Kidney (tissue), 14 donors: ENCODE measurements around the gene ZFPL1. TPM values are rescaled to one million over a fixed set of nuclear protein-coding genes. Genes with fewer than 3 reads are reported as not detected.

Experiments used
- DNase-seq, 5 donors: peaks; one replicate each; pipeline ENCODE4 v3.0.0-alpha.2; 2013 to 2020
- FAIRE-seq: peaks from 2 replicates; lab custom pipeline; 2012; peaks lifted over from hg19 to GRCh38; lab: Jason Lieb, UNC
- H3K27ac ChIP-seq, 2 donors: one replicate each; pipeline ENCODE4 v1.7.0; 2013; ENCODE audit warnings: low read depth in 2 of 2, low read length in 2 of 2, inconsistent platforms in 1 of 2
- H3K27me3 ChIP-seq: one replicate; pipeline ENCODE4 v1.7.1; 2013; ENCODE audit warnings: low read length, inconsistent platforms; ENCODE audit not compliant: control insufficient read depth, insufficient read depth
- H3K36me3 ChIP-seq, 3 donors: one replicate each; pipeline versions ENCODE4 v1.7.0 to v1.7.1; 2013; ENCODE audit warnings: low read length in 3 of 3, control low read depth in 1 of 3, inconsistent platforms in 1 of 3; ENCODE audit not compliant: insufficient read depth in 3 of 3, control insufficient read depth in 2 of 3
- H3K4me1 ChIP-seq, 3 donors: one replicate each; pipeline versions ENCODE4 v1.7.0 to v1.7.1; 2013; ENCODE audit warnings: low read length in 3 of 3, inconsistent platforms in 1 of 3, low read depth in 1 of 3; ENCODE audit not compliant: control insufficient read depth in 2 of 3, insufficient read depth in 2 of 3
- H3K4me3 ChIP-seq, 3 donors: one replicate each; pipeline versions ENCODE4 v1.7.0 to v1.8.1; 2013; ENCODE audit warnings: low read length in 3 of 3, control low read depth in 1 of 3, inconsistent platforms in 1 of 3
- H3K9ac ChIP-seq, 3 donors: one replicate each; pipeline versions ENCODE4 v1.7.0 to v1.7.1; 2013; ENCODE audit warnings: low read length in 3 of 3, control low read depth in 1 of 3, inconsistent platforms in 1 of 3
- H3K9me3 ChIP-seq, 3 donors: one replicate each; pipeline versions ENCODE4 v1.7.0 to v1.7.1; 2013; ENCODE audit warnings: low read length in 3 of 3, control low read depth in 1 of 3, inconsistent platforms in 1 of 3; ENCODE audit not compliant: control insufficient read depth in 2 of 3, insufficient read depth in 1 of 3
- intact Hi-C: fragments of 100-400 bp; cut with DNase I; formaldehyde crosslinking; loops from one replicate; pipeline ENCODE4 v1.11.1; 2022
- polyA plus RNA-seq: library from polyadenylated mRNA; stranded (reverse); fragments of 350-450 nt; fragmentation: Illumina TruSeq; extraction: RNeasy Lipid Tissue Mini Kit (QIAGEN cat#74804); gene quantifications from one replicate; pipeline ENCODE4 v1.2.3, GENCODE V29; 2014; ENCODE audit warnings: low read depth, low replicate concordance; ENCODE audit not compliant: insufficient read depth
- total RNA-seq: library from RNA; stranded (reverse); fragmentation: NEBNext Ultra II Directional; extraction: Animal tissue kit (Norgen Biotek cat#: 25700); gene quantifications from one replicate; pipeline ENCODE4 v1.2.1, GENCODE V29; 2021
- TF ChIP-seq, protein P1 (sequence below): IDR thresholded peaks from 3 replicates; pipeline ENCODE4 v1.5.1; 2012; ENCODE audit warnings: mild to moderate bottlenecking, moderate library complexity, borderline replicate concordance; ENCODE audit not compliant: insufficient read depth; ENCODE audit errors: extremely low read depth
- donor health status: control.
- donor health status: control.
- donor health status: control.
- donor health status: control.
- donor health status: control.
- donor health status: DM: yes; HTN: yes; CAD: no.
- donor health status: Normal renal cell carcinoma (clear cell type).

Gene ZFPL1
- total and polyA plus RNA-seq, 2 donors from 2014 or later = 31.4 to 43.1 TPM

DNA sequence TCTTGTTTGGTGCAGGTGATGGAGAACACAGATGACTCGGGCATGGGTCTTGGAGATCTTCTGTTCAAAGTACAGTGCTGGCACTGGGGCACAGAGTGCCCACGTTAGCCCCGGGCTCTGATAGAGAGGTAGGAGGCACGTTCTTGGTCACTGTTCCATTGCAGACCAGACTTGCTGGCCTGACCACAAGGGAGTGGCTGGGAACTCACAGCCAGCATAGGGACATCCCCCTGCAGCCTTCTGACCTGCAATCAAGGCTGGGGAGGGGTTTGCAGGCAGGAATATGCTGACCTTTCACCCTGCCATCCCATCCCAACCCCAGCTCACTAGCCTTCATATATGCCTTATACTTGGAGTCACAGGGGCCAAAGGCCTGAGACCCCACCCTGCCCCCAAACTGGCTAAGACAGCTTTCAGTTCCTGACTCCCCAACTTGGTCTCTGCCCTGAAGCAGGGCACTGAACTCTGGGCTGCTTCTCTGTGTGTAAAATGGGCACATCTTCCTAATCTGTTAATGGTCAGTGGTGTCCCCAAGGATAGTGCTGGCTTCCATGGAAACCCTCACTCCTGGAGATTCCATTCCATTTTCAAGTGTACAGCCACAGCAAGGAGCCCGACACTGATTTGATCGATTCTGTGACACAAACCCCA lies 42.7 kb downstream of the ZFPL1 start:
- intact Hi-C loops = no loop called here
- peaks cover 0 to 7% (median 3%) of the 10 kb centered on the region in 3 donors for H3K4me1 ChIP-seq
- H3K9me3 ChIP-seq = no peaks in the 10 kb centered on the region
- H3K27ac ChIP-seq = no peak overlapping the region
- H3K27me3 ChIP-seq = no peaks in the 10 kb centered on the region
- FAIRE-seq (no peak), DNase-seq (peak in 2 of 5 donors; percentile 1 to 33)
- peaks cover 5 to 68% (median 29%) of the 10 kb centered on the region in 3 donors for H3K36me3 ChIP-seq
- H3K4me3 ChIP-seq = no peak overlapping the region
- H3K9ac ChIP-seq = no peak overlapping the region
- TF ChIP-seq, protein P1, sequence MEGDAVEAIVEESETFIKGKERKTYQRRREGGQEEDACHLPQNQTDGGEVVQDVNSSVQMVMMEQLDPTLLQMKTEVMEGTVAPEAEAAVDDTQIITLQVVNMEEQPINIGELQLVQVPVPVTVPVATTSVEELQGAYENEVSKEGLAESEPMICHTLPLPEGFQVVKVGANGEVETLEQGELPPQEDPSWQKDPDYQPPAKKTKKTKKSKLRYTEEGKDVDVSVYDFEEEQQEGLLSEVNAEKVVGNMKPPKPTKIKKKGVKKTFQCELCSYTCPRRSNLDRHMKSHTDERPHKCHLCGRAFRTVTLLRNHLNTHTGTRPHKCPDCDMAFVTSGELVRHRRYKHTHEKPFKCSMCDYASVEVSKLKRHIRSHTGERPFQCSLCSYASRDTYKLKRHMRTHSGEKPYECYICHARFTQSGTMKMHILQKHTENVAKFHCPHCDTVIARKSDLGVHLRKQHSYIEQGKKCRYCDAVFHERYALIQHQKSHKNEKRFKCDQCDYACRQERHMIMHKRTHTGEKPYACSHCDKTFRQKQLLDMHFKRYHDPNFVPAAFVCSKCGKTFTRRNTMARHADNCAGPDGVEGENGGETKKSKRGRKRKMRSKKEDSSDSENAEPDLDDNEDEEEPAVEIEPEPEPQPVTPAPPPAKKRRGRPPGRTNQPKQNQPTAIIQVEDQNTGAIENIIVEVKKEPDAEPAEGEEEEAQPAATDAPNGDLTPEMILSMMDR = no peak

DNA sequence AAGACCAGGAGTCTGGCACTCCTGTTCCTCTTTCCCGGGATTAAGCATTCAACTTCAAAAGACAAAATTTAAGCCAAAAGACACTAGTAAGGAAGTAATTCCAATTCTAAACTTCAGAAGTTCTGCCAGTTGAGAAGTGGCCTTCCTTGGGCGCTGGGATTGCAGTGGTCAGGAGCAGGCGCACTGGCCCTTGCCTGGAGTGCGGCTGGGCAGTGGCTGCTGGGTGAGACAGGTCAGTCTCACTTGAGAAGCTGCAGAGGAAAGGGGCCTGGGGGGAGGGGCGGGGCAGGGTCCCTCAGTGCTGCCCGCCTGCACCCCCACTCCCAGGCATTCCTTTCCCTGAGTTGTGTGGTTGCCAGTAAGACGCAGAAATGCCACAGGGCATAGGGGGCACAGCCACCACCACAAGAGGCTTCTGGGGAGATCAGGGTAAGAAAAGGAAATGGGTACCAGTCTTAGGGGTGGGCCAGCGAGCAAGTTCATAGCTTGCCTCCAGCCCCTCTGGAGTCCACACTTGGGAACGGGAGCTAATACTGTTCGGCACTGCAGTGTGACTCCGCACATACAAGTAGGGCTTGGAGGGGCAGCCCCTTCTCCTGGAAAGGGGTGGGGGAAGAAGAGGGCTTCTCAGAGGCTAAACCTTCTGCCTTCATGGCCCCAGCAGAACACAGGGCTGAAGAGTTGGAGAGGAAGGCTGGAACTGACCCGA lies 43.6 kb downstream of the ZFPL1 start:
- TF ChIP-seq, protein P1 = no peak
- no peaks in the 10 kb centered on the region for H3K27me3 ChIP-seq
- no peak overlapping the region for H3K27ac ChIP-seq
- no peaks in the 10 kb centered on the region for H3K9me3 ChIP-seq
- H3K36me3 ChIP-seq = peaks cover 5 to 76% (median 29%) of the 10 kb centered on the region in 3 donors
- intact Hi-C loops = no loop called here
- no peak overlapping the region for H3K4me3 ChIP-seq
- DNase-seq (peak in 2 of 5 donors; percentile 7 to 35), FAIRE-seq (no peak)
- peaks cover 0 to 9% (median 5%) of the 10 kb centered on the region in 3 donors for H3K4me1 ChIP-seq
- H3K9ac ChIP-seq = no peak overlapping the region

DNA sequence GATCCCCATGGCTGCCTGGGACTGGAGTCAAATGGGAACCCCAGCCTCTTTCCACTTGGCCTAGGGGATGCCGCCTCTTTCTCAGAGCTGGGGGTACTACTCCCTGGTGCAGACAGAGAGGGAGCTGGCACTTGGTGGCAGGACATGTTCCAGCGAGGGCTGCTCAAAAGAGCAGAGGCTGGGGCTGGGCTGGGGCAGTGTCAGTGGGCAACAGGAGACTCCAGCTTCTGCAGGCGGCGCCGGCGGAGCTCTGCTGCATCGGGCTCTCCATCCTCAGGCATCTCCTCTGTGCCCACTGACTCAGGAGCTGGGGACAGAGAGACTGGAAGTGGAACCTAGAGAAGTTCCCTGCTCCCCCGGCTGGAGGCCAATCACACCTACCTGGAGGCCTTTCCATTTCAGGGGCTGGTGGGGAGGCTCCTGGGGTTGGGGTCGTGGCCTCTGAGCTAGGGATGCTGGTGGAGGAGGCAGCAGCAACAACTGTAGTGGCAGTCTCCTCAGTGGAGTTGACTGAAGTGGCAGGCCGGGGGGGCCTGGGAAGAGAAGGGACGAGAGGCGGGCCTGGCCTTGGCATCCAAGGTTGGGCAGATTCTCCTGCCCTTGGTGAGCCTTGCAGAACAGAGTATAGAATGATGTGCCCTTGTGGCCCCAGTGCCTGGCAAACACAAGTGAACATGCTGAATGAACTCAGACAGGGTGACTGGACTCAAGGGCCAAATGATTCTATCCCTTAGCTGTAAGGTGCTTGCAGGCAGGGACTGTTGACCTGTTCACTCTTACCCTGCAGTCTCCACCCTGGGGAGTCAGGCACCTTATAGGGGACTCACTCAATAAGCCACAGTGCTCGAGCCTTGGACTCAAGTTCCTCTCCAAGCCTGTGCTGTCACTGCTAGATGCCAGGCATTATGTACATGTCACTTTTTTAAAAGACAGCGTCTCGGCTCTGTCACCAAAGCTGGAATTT lies 44.4 kb downstream of the ZFPL1 start:
- intact Hi-C loops = no loop called here
- FAIRE-seq (no peak), DNase-seq (peak in 2 of 5 donors; percentile 6 to 30)
- H3K9me3 ChIP-seq = no peaks in the 10 kb centered on the region
- peaks cover 5 to 76% (median 29%) of the 10 kb centered on the region in 3 donors for H3K36me3 ChIP-seq
- H3K27me3 ChIP-seq = no peaks in the 10 kb centered on the region
- no peak overlapping the region for H3K4me3 ChIP-seq
- H3K27ac ChIP-seq = no peak overlapping the region
- H3K9ac ChIP-seq = no peak overlapping the region
- TF ChIP-seq, protein P1 = no peak
- peaks cover 3 to 13% (median 10%) of the 10 kb centered on the region in 3 donors for H3K4me1 ChIP-seq
